HT1080 (cell line): ENCODE measurements around the gene MOB1A. TPM values are rescaled to one million over a fixed set of nuclear protein-coding genes. Genes with fewer than 3 reads are reported as not detected.
A peak's percentile ranks its signal among the peaks of the same experiment; 100 is the strongest.
"Not testable (repeated sequence)": the region's sequence is repeated elsewhere in the genome, so short reads cannot be mapped to it uniquely, and the experiment has no call there.

ENCODE experiments used
- DNase-seq: peaks from one replicate; pipeline ENCODE4 v3.0.0-alpha.2; 2015; ENCODE audit warnings: low read depth
- total RNA-seq: library from RNA; depleted of rRNA; stranded (reverse); fragments of >200 nt; shearing (Covaris generic); gene quantifications from 2 replicates; pipeline ENCODE4 v1.2.3, GENCODE V29; 2014

MOB1A gene
- total RNA-seq, 1 experiment from 2014 or later = 83.8 TPM

GRCh38 chr2:74199275-74199701, 20.6 kb upstream of the MOB1A start:
- no peak for DNase-seq

DNA sequence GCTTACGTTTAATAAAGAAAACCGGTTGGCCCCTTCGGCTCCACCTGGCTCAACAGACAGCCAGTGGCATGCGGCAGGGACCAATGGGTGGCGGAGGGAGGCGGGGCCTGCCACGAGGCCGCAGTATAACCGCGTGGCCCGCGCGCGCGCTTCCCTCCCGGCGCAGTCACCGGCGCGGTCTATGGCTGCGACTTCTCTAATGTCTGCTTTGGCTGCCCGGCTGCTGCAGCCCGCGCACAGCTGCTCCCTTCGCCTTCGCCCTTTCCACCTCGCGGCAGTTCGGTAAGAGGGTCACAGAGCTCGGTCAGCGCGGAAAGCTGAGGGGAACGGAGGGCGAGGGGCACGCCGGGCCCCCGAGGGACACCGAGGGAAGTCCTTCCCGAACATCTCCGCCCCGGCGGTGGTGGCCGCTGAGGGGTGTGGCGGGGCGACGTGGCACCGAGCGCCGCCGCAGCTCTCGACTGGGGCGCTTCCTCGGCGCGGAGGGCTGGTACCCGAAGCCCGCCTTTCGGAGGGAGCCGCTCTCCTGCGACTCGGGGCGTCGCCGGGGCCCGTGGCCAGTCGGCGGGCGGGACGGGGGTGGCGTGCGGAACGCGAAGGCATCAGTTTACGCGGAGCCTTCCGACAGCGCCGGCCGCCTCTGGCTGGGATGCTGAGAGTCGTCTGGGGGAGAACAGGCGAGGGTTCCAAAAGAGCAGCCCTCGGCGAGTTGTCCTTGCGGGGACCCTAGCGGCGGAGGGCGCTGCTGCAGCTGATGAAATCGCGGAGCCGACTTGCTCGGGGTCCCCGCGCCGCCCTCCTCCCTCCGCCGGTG, 20.0 kb upstream of the MOB1A start, which contains the start of gene MTHFD2:
MTHFD2 (plus strand) TSS at position 155 of the 814 bp plus-strand sequence; CDS start at position 182, 27 bp downstream.
- DNase-seq = peak; percentile 99

DNA sequence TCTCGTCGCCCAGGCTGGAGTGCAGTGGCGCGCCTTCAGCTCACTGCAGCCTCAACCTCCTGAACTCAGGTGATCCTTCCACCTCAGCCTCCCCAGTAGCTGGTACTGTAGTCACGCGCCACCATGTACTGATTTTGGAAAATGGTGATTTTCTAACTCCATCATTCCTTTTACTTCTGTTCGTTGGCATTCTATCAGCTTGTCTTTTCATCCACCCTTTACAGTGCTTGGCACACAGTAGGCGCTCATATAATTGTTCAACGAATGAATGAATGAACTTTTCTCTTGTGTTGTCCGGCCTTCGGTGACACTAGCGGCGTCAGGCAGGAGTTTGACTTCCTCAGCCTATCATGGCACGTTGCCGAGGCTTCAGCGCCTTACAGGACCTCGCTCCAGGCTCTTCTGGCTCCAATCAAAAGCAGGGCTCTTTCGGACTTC, 19.4 kb upstream of the MOB1A start:
- no peak for DNase-seq

DNA sequence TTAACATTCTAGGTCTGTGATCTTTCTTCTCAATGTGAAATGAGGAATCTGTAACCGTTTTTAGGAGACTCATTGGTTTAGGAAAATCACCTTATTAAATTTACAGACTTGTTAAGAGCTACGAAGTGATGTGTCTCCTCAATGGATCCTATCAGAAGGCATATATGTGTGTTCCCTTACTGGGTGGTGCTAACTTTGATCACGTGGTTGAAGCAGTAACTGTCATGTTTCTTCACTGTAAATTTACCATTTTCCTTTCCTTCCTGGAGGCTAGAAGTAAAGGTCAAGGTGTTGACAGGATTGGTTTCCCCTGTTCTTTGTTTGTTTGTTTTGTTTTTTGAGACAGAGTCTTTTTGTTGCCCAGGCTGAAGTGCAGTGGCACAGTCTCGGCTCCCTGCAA, 18.4 kb upstream of the MOB1A start:
- no peak for DNase-seq

GRCh38 chr2:74194799-74195198, 16.1 kb upstream of the MOB1A start:
- no peak for DNase-seq

- no peak for DNase-seq
Observed at GRCh38 chr2:74191596-74192380, 13.1 kb upstream of the MOB1A start.

- no peak for DNase-seq
Observed at GRCh38 chr2:74188696-74189095, 10.0 kb upstream of the MOB1A start.

- DNase-seq = peak; percentile 37
Observed at GRCh38 chr2:74188018-74188601, 9.4 kb upstream of the MOB1A start.

GRCh38 chr2:74186706-74187105, 8.0 kb upstream of the MOB1A start:
- not testable (repeated sequence) for DNase-seq

- DNase-seq = no peak
Observed at GRCh38 chr2:74186038-74186437, 7.4 kb upstream of the MOB1A start.

- no peak for DNase-seq
Observed at GRCh38 chr2:74183878-74184277, 5.2 kb upstream of the MOB1A start.

DNA sequence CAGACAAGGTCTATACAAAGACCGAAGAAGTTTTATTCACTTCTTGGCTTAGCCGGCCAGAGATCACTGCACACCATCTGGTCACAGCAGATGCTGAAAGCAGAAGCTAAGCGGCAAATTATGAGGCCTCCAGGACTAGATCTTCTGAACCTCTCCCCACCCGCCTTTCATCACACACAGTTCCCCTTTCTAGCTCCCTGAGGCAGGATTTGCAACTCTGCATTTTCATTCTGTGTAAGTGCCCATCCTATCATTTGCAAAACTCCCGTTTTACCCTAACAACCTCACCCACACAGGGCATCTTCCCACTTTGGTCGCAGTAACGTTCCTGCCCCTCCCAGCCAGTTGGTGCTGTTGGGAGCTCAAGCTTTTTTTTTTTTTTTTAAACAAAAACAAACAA, 3.1 kb upstream of the MOB1A start:
- DNase-seq = no peak

DNA sequence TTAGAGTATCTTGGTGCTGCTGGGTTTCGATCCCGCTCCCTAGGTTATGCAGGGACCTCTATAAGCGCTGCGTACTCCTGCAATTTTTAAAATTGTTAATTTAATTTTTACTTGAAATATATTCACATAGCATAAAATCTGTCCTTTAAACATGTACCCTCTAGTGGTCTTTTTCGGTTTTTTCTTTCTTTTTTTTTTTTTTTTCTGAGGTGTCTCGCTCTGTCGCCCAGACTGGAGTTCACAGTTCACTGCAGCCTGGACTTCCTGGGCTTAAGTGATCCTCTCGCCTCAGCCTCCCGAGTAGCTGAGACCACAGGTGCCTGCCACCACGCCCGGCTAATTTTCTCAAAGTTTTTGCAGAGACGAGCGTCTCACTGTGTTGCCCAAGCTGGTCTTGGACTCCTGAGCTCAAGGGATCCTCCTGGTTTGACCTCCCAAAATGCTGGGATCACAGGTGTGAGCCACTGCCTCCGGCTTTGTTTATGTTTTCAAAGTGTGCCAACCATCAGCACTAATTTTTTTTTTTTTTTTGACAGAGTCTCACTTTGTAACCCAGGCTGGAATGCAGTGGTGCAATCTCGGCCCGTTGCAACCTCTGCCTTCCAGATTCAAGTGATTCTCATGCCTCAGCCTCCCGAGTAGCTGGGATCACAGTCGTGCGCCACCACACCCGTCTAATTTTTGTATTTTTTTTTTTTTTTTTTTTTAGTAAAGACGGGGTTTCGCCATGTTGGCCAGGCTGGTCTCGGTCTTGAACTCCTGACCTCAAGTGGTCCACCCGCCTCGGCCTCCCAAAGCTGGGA, 585 bp upstream of the MOB1A start:
- no peak for DNase-seq

DNA sequence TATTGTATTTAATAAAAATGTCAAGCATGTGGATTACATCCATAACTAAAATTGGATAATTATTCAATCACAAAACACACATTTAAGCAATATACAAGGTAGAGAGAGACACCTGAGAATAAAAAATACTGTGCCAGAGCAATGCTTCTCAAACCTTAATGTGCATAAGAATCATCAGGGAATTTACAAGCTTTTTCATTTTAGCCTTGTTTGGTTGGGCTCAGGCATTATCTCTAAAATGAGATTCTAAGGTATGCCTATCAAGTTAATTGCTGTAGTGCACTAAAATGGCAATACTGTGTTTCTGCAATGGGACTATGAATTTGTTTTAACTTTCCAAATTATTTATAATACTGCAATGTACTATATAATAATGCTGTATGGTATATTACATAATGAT, 983 bp downstream of the MOB1A start:
- no peak for DNase-seq

DNA sequence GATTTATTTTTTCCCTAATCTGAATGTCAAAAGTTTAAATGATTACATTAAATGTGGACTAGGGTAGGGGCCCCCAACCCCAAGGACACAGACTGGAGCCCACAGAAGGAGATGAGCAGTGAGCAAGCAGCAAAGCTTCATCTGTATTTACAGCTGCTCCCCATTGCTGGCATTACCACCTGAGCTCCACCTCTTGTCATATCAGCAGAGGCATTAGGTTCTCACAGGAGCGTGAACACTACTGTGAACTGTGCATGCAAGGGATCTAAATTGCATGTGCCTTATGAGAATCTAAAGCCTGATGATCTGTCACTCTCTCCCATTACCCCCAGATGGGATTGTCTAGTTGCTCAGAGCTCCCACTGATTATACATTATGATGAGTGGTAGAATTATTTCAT, 3.8 kb downstream of the MOB1A start:
- DNase-seq = no peak

DNA sequence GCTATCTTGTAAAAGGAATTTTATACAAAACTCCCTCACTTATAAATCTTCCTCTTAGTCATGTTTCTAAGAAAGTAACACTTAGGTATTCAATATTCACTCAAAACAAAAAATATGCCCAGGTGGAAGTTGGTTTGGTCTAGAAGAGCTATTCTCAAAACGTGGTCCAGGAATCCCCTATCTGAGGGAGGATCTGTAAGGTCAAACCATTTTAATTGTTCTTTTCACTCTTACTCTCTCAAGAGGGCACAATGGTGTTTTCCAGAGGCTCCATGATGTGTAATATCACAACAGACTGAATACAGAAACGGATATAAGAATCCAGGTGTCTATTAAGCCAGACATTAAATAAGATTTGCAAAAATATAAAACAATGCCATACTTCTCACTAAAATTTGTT, 9.9 kb downstream of the MOB1A start:
- no peak for DNase-seq

DNA sequence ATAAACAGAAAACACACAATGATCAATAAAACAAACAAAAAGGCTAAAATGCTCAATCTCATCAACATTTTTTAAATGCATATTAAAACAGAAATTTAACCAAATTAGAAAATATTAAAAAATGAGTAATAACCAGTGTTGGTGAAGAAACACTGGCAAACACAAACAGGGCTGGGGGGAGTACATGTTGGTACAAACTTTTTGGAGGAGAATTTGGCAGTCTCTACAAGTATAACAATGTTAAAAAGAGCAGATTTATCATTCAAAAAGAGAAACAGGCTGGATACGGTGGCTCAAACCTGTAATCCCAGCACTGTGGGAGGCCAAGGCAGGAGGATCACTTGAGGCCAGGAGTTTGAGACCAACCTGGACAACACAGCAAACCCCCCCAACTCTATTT, 13.9 kb downstream of the MOB1A start:
- no peak for DNase-seq

- DNase-seq = no peak
Observed at GRCh38 chr2:74162951-74163350, 15.7 kb downstream of the MOB1A start.

DNA sequence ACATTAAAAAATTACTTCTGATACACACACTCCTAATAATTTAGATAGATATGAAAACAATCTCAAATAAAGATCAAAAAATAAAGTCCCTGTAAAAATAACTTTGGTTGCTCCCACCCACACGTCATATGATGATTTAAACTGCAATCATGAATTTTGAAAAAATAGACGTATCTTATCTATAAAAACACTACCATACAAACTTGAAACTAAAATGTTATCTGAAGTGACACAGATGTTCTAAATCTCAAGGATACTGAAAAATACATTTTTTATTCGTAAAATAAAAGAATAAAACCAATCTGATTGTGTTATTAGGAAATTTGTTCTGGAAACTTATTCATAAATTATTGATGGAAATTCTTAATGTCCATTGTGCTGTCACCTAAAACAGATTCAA, 22.8 kb downstream of the MOB1A start:
- no peak for DNase-seq

- no peak for DNase-seq
Observed at GRCh38 chr2:74152954-74153353, 25.7 kb downstream of the MOB1A start.
